Measurements from ENCODE around the gene NIM1K.

Gene NIM1K

DNA sequence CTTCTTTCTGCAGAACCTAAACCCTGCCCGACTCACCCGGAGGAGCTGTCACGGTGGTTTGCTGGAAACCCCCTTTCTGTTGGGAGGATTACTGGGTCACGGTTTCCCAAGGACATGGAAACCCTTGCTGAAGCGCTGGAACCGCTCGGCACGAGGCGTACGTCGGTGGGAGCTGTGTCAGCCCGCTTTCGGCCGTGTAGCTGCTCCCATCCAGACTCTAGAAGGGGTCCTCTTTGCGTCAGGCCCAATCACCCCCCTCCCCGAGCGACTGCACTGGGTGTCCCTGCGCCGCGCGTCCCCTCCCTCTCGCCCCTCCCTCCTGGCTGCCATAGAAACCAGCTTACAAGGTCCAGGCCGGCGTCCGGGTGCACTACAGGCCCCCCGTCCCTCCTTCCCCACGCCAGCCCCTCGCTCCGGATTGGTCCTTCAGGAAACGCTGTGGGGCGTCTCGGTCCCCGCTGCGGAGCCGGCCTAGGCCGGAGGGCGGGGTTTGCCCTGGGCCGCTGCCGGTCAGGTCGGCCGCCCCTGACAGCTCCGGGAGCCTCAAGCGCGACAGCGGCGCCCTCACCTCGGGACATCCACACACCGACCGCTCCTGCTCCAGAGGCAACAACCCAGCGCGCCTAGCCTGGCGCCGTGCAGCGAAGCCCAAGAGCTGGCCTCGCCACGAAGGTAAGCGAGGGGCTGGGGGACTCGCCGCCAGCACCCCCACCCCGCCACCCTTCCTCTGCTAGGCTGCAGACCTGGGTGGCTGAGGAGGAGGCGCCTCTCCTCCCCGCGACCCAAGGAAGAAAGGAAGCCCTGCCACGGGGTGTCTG lies at the start of gene NIM1K:
TSS of gene NIM1K (plus strand) at position 486 of the 818 bp plus-strand sequence. CDS start 53,551 bp downstream, outside the sequence.
- H3K4me3 ChIP-seq (ENCODE audit: low read length) = peak within 1 kb of the TSS; percentile 45
- no peak for DNase-seq (ENCODE audit: low read depth)

DNA sequence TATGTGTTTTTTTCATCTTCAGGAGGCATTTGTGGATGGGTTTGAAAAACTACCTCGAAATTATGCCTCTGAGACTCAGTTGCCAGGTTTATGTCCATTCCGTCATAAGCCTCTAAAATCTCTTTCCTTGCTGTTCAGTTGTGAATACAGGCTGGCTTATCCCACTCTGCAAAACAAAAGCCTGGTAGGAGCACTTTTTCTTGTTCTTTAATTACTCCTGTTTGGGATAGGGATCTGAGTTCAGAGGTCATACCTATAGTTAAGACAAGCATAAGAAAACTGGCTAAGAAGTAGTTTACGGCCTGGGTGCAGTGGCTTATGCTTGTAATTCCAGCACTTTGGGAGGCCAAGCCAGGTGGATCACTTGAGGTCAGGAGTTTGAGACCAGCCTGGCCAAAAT lies 47.0 kb upstream of the NIM1K start:
- TF ChIP-seq, protein P1, sequence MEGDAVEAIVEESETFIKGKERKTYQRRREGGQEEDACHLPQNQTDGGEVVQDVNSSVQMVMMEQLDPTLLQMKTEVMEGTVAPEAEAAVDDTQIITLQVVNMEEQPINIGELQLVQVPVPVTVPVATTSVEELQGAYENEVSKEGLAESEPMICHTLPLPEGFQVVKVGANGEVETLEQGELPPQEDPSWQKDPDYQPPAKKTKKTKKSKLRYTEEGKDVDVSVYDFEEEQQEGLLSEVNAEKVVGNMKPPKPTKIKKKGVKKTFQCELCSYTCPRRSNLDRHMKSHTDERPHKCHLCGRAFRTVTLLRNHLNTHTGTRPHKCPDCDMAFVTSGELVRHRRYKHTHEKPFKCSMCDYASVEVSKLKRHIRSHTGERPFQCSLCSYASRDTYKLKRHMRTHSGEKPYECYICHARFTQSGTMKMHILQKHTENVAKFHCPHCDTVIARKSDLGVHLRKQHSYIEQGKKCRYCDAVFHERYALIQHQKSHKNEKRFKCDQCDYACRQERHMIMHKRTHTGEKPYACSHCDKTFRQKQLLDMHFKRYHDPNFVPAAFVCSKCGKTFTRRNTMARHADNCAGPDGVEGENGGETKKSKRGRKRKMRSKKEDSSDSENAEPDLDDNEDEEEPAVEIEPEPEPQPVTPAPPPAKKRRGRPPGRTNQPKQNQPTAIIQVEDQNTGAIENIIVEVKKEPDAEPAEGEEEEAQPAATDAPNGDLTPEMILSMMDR (IDR thresholded peaks at IDR 0.05; ENCODE audit: insufficient read depth, low read depth, low read length, missing control alignments) = no peak
- H3K4me3 ChIP-seq (ENCODE audit: low read length) = no peak overlapping the region
- DNase-seq (ENCODE audit: low read depth) = no peak

More for the DNA sequence above, at the start of gene NIM1K:
- TF ChIP-seq, protein P1 (IDR thresholded peaks at IDR 0.05; ENCODE audit: insufficient read depth, low read depth, low read length, missing control alignments) = no peak

DNA sequence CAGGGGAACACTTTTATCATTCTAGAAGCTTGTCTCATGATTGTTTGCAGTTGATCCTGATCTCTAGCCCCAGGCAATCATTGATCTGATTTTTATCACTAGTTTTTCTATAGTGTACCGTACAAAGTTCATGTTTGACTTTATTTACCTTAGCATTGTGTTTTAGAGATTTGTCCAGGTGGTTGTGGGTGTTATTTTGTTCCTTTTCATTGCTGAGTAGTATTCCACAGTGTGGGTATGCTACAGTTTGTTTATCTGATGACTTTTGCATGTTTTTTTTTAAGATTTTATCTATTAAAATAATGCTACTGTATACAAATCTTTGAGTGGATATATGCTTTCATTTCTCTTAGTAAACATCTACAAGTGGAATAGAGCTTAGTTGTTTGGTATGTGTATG lies 45.1 kb upstream of the NIM1K start:
- H3K4me3 ChIP-seq (ENCODE audit: low read length) = no peak overlapping the region
- no peak for DNase-seq (ENCODE audit: low read depth)
- TF ChIP-seq, protein P1 (IDR thresholded peaks at IDR 0.05; ENCODE audit: insufficient read depth, low read depth, low read length, missing control alignments) = no peak

DNA sequence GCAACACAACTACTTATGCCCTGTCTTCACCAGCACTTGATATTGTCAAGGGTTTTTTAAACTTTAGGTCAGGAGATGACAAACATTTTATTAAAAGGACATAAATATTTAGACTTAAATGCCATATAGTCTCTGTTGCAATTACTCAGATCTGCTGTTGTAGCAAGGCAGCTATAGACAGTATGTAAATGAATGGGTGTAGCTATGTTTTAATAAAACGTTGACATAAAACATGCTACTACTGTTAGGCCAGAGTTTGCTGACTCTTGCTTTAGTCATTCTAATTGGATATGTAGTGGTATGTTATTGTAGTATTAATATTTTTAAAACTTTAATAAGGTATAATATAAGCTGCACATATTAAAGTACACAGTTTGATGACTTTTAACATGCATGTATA lies 43.6 kb upstream of the NIM1K start:
- TF ChIP-seq, protein P1 (IDR thresholded peaks at IDR 0.05; ENCODE audit: insufficient read depth, low read depth, low read length, missing control alignments) = no peak
- DNase-seq (ENCODE audit: low read depth) = peak; percentile 7
- no peak overlapping the region for H3K4me3 ChIP-seq (ENCODE audit: low read length)

DNA sequence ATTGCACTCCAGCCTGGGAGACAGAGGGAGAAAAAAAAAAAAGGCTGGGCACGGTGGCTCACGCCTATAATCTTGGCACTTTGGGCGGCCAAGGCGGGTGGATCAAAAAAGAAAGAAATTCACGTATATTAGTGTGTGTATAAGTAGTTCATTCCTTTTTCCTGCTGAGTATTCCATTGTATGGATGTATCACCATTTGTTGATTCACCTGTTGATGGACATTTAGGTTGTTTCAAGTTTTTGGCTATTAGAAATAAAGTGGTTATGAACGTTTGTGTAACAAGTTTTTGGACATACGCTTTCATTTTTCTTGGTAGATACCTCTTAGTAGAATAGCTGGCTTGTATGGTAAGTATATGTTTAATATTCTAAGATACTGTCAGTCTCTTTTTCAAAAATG lies 42.8 kb upstream of the NIM1K start:
- DNase-seq (ENCODE audit: low read depth) = no peak
- no peak overlapping the region for H3K4me3 ChIP-seq (ENCODE audit: low read length)
- TF ChIP-seq, protein P1 (IDR thresholded peaks at IDR 0.05; ENCODE audit: insufficient read depth, low read depth, low read length, missing control alignments) = no peak

DNA sequence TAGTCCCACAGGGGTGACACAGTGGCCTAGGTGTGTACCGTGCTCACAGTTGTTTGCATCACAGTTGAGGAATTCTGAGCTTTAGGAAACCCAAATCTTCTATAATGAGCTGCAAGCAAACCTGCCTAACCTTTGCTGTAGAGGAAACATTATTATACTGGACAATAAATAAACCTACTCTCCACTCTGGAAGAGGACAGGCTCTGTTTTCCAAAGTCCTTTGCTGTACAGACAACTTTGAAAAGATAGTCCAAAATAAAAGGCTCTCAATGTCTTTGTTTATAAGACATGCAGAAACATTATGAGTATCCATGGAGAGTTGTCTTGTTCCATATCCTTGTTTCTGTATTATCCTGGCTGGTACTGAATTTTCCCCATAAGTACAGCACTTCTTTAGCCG lies 42.0 kb upstream of the NIM1K start:
- no peak overlapping the region for H3K4me3 ChIP-seq (ENCODE audit: low read length)
- TF ChIP-seq, protein P1 (IDR thresholded peaks at IDR 0.05; ENCODE audit: insufficient read depth, low read depth, low read length, missing control alignments) = no peak
- DNase-seq (ENCODE audit: low read depth) = no peak

DNA sequence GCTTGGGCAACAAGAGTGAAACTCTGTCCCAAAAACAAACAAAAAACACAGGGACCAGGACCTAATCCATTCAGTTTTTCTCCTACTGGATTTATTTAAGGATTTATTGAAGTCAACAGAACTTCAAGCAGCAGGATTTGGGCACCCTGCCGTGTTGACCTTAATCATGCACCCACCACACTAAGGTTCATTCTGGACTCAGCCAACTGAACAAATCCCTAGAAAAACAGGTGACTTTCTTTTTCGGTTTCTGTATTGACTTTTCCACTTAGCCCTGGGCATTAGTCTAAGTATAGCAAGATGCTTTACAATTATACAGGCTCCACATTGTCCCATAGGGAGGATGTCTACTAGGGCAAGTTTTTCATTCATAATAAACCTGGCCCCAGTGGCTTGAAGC lies 41.3 kb upstream of the NIM1K start:
- H3K4me3 ChIP-seq (ENCODE audit: low read length) = no peak overlapping the region
- no peak for DNase-seq (ENCODE audit: low read depth)
- TF ChIP-seq, protein P1 (IDR thresholded peaks at IDR 0.05; ENCODE audit: insufficient read depth, low read depth, low read length, missing control alignments) = no peak

All from epithelial cell of esophagus (primary cell).